Activated naive CD8-positive, alpha-beta T cell treated with anti-CD3 and anti-CD28 coated beads, Interleukin-2, amount 10 ng/mL, durations not matched to agents 7 days and 5 days (primary cell): Measurements from ENCODE around the gene ZNF805. TPM values are rescaled to one million over a fixed set of nuclear protein-coding genes. Genes with fewer than 3 reads are reported as not detected.
"Not testable (repeated sequence)": the region's sequence is repeated elsewhere in the genome, so short reads cannot be mapped to it uniquely, and the experiment has no call there.

Source experiments
- ATAC-seq: fragments of 150-1000 bp; cut with Tn5 transposase; one replicate; pipeline ENCODE4 v1.10.0; 2021; ENCODE audit warnings: low read depth, moderate library complexity
- POLR2A ChIA-PET: fragments of 350-600 bp; sonication (Branson Sonifier 250); formaldehyde crosslinking; loops from one replicate; lab custom pipeline; 2021; ENCODE audit warnings: antibody characterized with exemption; lab: Charles Lee
- DNase-seq: peaks from one replicate; pipeline ENCODE4 v3.0.0; 2021
- H3K27ac Mint-ChIP-seq: one replicate; pipeline ENCODE4 v1.8.0; 2022; ENCODE audit warnings: mild to moderate bottlenecking, mixed read lengths
- H3K27me3 Mint-ChIP-seq: one replicate; pipeline ENCODE4 v1.8.0; 2022; ENCODE audit warnings: mild to moderate bottlenecking, moderate library complexity, mixed read lengths
- H3K36me3 Mint-ChIP-seq: one replicate; pipeline ENCODE4 v1.8.0; 2021; ENCODE audit warnings: mild to moderate bottlenecking, mixed read lengths
- H3K4me1 Mint-ChIP-seq: one replicate; pipeline ENCODE4 v1.8.0; 2021; ENCODE audit warnings: mixed read lengths
- H3K4me3 Mint-ChIP-seq: one replicate; pipeline ENCODE4 v1.8.0; 2022; ENCODE audit warnings: mild to moderate bottlenecking, moderate library complexity, mixed read lengths
- H3K9me3 Mint-ChIP-seq: one replicate; pipeline ENCODE4 v1.8.0; 2021; ENCODE audit warnings: mixed read lengths
- total RNA-seq, 2 experiments: library from RNA; stranded (reverse); gene quantifications; one replicate each; pipeline ENCODE4 v1.2.3, GENCODE V29; 2021

ZNF805 gene
- total RNA-seq, 2 experiments from 2014 or later: 14.7 to 15.2 TPM

DNA sequence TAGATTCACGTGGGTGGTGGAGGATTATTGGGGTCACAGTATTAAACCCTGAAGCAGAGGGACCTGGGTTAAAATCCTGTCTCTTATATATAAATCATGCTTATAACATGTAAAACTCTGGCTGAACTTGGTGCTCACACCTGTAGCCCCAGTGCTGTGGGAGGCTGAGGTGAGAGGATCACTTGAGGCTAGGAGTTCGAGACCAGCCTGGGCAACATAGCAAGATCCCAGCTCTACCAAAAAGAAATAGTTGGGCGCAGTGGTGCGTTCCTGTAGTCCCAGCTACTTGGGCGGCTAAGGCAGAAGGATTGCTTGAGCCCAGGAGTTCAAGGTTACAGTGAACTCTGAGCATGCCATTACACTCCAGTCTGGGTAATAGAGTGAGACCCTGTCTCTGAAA lies 2.4 kb downstream of the ZNF805 start:
- Mint-ChIP-seq H3K4me3 (no peak overlapping the region), H3K27me3 (no peaks in the 10 kb centered on the region), H3K4me1 (peaks cover 21% of the 10 kb centered on the region), H3K9me3 (no peaks in the 10 kb centered on the region), H3K36me3 (peaks cover 24% of the 10 kb centered on the region), H3K27ac (no peak overlapping the region)
- DNase-seq (no peak), ATAC-seq (no peak)
- POLR2A ChIA-PET: no interaction called here

DNA sequence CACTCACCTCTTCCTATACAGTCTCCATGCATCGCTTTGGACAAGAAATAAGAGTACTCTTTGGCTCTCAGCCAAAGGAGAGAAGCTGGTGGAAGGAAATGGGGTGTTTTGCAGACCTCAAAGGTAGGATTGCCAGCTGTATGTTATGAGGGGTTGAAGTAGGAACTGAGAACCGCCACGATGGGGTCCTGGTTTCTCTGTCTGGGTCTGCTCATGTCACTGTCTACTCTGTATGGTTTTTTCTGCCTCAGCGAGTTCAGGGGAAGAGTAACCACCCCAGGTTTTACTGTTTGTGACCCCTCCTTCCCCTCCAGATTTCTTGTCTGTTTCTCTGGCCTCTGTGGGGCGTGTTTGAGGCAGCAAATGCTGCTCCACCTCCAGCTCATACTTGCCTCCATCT lies 4.1 kb downstream of the ZNF805 start:
- Mint-ChIP-seq H3K4me1 (peaks cover 21% of the 10 kb centered on the region), H3K27me3 (no peaks in the 10 kb centered on the region)

DNA sequence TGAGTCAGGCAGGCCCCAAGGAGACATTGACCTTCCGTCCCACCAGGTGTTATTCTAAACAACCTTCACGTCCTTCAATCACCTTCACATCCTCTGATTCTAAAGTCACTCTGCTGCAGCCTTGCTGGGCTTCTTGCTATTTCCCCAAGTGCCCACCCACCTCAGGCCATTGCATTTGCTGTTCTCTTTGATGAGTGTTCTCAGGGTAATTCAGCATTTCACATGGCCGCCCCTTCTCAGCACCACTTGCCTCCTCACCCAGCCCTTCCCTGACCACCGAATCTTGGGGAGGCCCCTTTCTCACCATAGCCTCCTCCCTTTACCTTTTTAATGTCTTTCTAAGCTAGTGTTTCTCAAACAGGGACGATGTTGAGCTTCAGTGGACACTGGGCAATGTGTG lies 4.6 kb downstream of the ZNF805 start:
- peaks cover 35% of the 10 kb centered on the region for H3K36me3 Mint-ChIP-seq
- H3K4me3 Mint-ChIP-seq: no peak overlapping the region
- no peak overlapping the region for H3K27ac Mint-ChIP-seq
- no peaks in the 10 kb centered on the region for H3K27me3 Mint-ChIP-seq
- H3K4me1 Mint-ChIP-seq: peaks cover 19% of the 10 kb centered on the region
- ATAC-seq (no peak), DNase-seq (no peak)
- POLR2A ChIA-PET: interaction anchor here (0.5 to 0.7 kb wide), 2 partner anchors 35 to 1054 kb away, joined by 4 read pairs; partner anchors contain the start of gene ZNF460
- no peaks in the 10 kb centered on the region for H3K9me3 Mint-ChIP-seq

More for the DNA sequence above, 4.1 kb downstream of the ZNF805 start:
- DNase-seq: no peak
- no peak overlapping the region for H3K27ac Mint-ChIP-seq
- H3K9me3 Mint-ChIP-seq: no peaks in the 10 kb centered on the region
- POLR2A ChIA-PET: no interaction called here
- H3K36me3 Mint-ChIP-seq: peaks cover 33% of the 10 kb centered on the region
- ATAC-seq: no peak
- no peak overlapping the region for H3K4me3 Mint-ChIP-seq

GRCh38 chr19:57245959-57246358 lies 5.5 kb downstream of the ZNF805 start:
- H3K27ac Mint-ChIP-seq: no peak overlapping the region
- peaks cover 4% of the 10 kb centered on the region for H3K9me3 Mint-ChIP-seq
- H3K4me3 Mint-ChIP-seq: no peak overlapping the region
- POLR2A ChIA-PET: no interaction called here
- DNase-seq (no peak), ATAC-seq (no peak)
- peaks cover 42% of the 10 kb centered on the region for H3K36me3 Mint-ChIP-seq
- no peaks in the 10 kb centered on the region for H3K27me3 Mint-ChIP-seq
- peaks cover 17% of the 10 kb centered on the region for H3K4me1 Mint-ChIP-seq

GRCh38 chr19:57248646-57249045 lies 8.2 kb downstream of the ZNF805 start:
- Mint-ChIP-seq H3K36me3 (peaks cover 68% of the 10 kb centered on the region), H3K4me3 (no peak overlapping the region), H3K4me1 (no peaks in the 10 kb centered on the region), H3K27ac (no peak overlapping the region), H3K27me3 (no peaks in the 10 kb centered on the region), H3K9me3 (peaks cover 13% of the 10 kb centered on the region)
- ATAC-seq (no peak), DNase-seq (no peak)
- POLR2A ChIA-PET: no interaction called here

DNA sequence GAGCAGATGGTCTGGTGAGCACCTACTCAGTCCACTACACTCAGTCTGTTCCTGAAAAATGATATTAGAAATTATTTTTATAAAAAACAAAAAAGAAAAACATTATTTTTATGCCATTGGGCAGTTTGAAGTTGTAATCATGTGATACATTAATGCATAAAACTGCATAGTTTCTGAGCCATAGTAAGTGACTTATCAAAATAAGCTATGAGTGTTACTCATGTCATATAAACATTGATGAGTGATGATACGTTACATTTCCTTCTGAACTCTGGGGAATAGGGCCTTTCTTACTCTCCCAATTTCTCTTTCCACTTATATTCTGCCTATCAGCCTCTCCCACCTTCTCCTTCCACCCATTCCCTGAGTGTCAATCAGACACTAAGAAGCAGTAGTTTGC lies 8.9 kb downstream of the ZNF805 start:
- no peak overlapping the region for H3K4me3 Mint-ChIP-seq
- H3K36me3 Mint-ChIP-seq: peaks cover 72% of the 10 kb centered on the region
- no peaks in the 10 kb centered on the region for H3K4me1 Mint-ChIP-seq
- DNase-seq (no peak), ATAC-seq (no peak)
- no peaks in the 10 kb centered on the region for H3K27me3 Mint-ChIP-seq
- POLR2A ChIA-PET: no interaction called here
- peaks cover 13% of the 10 kb centered on the region for H3K9me3 Mint-ChIP-seq
- H3K27ac Mint-ChIP-seq: no peak overlapping the region

DNA sequence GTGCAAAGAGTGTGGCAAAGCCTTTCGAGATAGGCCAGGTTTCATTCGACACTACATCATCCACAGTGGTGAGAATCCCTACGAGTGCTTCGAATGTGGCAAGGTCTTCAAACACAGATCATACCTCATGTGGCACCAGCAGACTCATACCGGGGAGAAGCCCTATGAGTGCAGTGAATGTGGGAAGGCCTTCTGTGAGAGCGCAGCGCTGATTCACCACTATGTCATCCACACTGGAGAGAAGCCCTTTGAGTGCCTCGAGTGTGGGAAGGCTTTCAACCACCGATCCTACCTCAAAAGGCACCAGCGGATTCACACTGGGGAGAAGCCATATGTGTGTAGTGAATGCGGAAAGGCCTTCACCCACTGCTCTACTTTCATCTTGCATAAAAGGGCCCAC lies 13.3 kb downstream of the ZNF805 start:
- not testable (repeated sequence) for ATAC-seq

DNA sequence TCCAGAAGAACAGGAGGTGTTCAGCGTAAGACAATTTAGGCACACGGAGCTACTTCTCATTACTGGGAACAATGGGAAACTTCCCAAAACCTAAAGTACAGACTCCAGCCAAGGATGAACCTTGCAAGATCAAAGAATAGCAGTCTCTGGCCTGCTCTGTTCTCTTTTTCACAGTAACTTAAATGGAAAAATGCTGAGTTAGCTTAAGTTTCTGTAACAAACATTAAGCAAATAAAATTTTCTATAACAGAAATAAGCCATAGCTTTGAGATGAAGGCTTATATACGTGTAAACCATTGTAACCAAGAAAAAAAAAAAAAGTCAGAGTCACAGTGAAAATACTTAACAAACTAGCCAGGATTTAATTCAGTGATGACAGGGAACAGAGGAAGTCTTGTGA lies 21.6 kb downstream of the ZNF805 start:
- peaks cover 60% of the 10 kb centered on the region for H3K36me3 Mint-ChIP-seq
- no peaks in the 10 kb centered on the region for H3K27me3 Mint-ChIP-seq
- no peak overlapping the region for H3K4me3 Mint-ChIP-seq
- POLR2A ChIA-PET: no interaction called here
- H3K27ac Mint-ChIP-seq: no peak overlapping the region
- no peaks in the 10 kb centered on the region for H3K4me1 Mint-ChIP-seq
- H3K9me3 Mint-ChIP-seq: peaks cover 17% of the 10 kb centered on the region
- DNase-seq (no peak), ATAC-seq (no peak)

More for the DNA sequence above, 13.3 kb downstream of the ZNF805 start:
- H3K27me3 Mint-ChIP-seq, H3K4me3 Mint-ChIP-seq, H3K27ac Mint-ChIP-seq, H3K4me1 Mint-ChIP-seq, DNase-seq, POLR2A ChIA-PET: not testable (repeated sequence)
- peaks cover 77% of the 10 kb centered on the region for H3K36me3 Mint-ChIP-seq
- peaks cover 15% of the 10 kb centered on the region for H3K9me3 Mint-ChIP-seq

DNA sequence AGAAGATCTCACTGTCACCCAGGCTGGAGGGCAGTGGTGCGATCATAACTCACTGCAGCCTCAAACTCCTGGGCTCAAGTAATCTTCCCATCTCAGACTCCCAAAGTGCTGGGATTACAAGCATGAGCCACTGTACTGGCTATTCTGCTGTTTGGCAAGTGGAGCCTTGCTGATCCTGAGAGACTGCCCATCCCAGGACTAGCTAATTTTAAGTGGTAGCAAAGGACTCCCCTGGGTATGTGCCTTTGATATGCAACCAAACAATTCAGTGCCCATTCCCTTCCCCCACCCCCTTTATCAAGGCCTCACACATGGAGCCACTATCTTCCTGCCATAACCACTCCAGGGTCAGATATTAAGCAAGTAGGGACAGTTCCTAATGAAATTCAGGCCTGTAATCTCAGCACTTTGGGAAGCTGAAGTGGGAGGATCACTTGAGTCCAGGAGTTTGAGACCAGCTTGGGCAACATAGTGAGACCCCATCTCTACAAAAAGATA lies 22.9 kb downstream of the ZNF805 start:
- no peak overlapping the region for H3K4me3 Mint-ChIP-seq
- peaks cover 57% of the 10 kb centered on the region for H3K36me3 Mint-ChIP-seq
- no peaks in the 10 kb centered on the region for H3K27me3 Mint-ChIP-seq
- no peak for ATAC-seq
- no peak for DNase-seq
- POLR2A ChIA-PET: no interaction called here
- H3K27ac Mint-ChIP-seq: no peak overlapping the region
- peaks cover 17% of the 10 kb centered on the region for H3K9me3 Mint-ChIP-seq
- no peaks in the 10 kb centered on the region for H3K4me1 Mint-ChIP-seq

DNA sequence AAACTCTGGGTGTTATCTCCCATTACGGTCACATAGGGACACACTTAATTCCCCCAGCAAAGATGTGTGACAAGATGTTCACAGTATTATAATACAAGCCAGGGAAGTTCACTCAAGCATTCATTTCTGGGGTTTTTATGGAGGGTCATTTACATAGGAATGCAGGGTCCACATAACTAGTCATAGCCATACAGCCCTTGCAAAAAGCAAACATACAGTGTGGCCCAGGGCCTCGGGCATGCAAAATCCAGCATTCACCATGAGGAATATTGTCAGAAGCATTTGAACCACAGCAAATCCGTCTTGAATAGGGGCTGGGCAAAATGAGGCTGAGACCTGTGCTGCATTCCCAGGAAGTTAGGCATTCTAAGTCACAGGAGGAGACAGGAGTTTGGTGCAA lies 26.9 kb downstream of the ZNF805 start:
- no peak overlapping the region for H3K27ac Mint-ChIP-seq
- DNase-seq (no peak), ATAC-seq (no peak)
- peaks cover 14% of the 10 kb centered on the region for H3K9me3 Mint-ChIP-seq
- no peaks in the 10 kb centered on the region for H3K27me3 Mint-ChIP-seq
- peaks cover 1% of the 10 kb centered on the region for H3K4me1 Mint-ChIP-seq
- peaks cover 38% of the 10 kb centered on the region for H3K36me3 Mint-ChIP-seq
- POLR2A ChIA-PET: no interaction called here
- no peak overlapping the region for H3K4me3 Mint-ChIP-seq

DNA sequence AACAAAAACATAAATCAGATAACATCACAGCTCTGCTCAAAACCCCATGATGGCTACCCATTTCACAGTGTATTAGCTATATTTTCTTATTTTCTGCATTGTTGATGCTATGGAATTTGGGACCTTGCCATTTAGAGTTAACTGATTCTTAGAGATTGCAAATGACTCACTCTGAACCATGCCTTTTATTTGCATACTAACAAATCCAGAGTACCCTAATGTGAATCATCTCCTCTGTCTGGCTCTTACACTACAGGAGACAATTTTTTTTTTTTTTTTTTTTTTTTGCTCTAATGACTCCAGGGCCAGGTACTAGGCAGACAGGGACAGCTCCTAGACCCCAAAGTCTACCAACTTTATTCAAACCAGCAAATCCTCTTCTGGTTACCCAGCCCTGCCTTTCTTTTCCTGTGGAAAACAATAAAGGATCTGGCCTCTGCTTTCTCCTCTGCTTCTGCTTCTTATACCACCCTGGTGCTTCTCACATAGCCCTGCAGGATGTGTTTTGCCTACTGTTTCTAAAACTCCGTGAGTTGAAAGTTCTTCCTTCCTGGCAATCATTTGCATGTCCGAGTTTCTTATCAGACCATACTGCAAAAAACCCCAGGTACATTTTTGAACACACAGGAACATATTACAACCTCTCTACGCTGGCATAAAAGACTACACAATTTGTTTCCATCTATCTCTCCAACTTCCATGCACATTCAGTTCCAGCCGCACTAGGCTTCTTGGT lies 29.3 kb downstream of the ZNF805 start:
- POLR2A ChIA-PET: no interaction called here
- Mint-ChIP-seq H3K4me3 (no peak overlapping the region), H3K4me1 (peaks cover 1% of the 10 kb centered on the region), H3K36me3 (peaks cover 41% of the 10 kb centered on the region), H3K27ac (no peak overlapping the region), H3K9me3 (peaks cover 14% of the 10 kb centered on the region), H3K27me3 (no peaks in the 10 kb centered on the region)
- DNase-seq: no peak
- ATAC-seq: no peak

- POLR2A ChIA-PET: no interaction called here
- Mint-ChIP-seq H3K4me3 (no peak overlapping the region), H3K27ac (no peak overlapping the region), H3K27me3 (no peaks in the 10 kb centered on the region), H3K4me1 (peaks cover 1% of the 10 kb centered on the region), H3K36me3 (peaks cover 39% of the 10 kb centered on the region), H3K9me3 (peaks cover 7% of the 10 kb centered on the region)
- ATAC-seq (no peak), DNase-seq (no peak)
Measured at GRCh38 chr19:57271280-57271679, 30.8 kb downstream of the ZNF805 start.

DNA sequence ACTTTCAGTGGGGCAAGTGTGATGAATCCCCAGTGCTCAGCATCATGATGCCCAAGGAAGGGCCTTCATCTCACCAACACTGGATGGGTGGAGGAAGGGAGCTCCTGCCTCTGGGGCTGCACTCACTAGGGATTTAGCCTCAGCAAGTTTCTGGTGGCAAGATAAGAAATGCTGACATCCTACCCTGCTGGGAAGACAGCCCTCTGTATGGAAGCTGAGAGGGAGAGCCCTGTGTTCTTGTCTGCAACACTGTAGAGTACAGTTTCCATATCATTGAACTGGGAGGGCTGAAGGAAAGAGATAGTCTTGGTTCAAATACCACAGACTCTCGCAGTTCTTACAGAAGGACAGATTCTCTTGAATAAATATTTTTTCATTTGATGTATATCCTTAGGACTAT lies 32.6 kb downstream of the ZNF805 start:
- Mint-ChIP-seq H3K27me3 (no peaks in the 10 kb centered on the region), H3K4me1 (peaks cover 1% of the 10 kb centered on the region), H3K36me3 (peaks cover 37% of the 10 kb centered on the region), H3K4me3 (no peak overlapping the region), H3K9me3 (peaks cover 5% of the 10 kb centered on the region), H3K27ac (no peak overlapping the region)
- no peak for DNase-seq
- POLR2A ChIA-PET: no interaction called here
- no peak for ATAC-seq

- Mint-ChIP-seq H3K27ac (no peak overlapping the region), H3K36me3 (peaks cover 37% of the 10 kb centered on the region), H3K9me3 (peaks cover 3% of the 10 kb centered on the region), H3K4me1 (peaks cover 6% of the 10 kb centered on the region), H3K27me3 (no peaks in the 10 kb centered on the region), H3K4me3 (no peak overlapping the region)
- DNase-seq (no peak), ATAC-seq (no peak)
- POLR2A ChIA-PET: interaction anchor here (0.6 kb wide), 1 partner anchor 676 kb away, joined by 3 read pairs; no protein-coding TSS in a partner anchor
Measured at GRCh38 chr19:57276430-57276829, 36.0 kb downstream of the ZNF805 start.
